ENCODE measurements around the gene PIK3C2A.

DNA sequence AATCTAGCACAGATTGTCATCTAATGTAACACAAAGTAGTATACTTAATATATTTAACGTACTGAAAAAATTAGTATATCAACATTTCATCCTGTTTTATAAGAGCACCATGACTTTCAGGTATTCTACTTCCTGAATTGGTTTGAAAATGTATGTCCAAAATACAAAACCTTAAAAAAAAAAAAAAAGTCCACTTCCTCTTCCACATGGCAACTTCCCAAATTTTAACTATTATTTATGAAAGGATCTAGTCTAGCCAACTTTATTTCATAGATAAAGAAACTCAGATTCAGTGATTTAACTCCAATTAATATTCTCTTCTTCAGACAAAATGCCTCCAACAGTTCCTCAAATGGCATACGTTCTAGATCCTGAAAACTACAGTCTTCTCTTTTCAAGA lies 44.0 kb downstream of the PIK3C2A start:
- TF ChIP-seq, protein P1, sequence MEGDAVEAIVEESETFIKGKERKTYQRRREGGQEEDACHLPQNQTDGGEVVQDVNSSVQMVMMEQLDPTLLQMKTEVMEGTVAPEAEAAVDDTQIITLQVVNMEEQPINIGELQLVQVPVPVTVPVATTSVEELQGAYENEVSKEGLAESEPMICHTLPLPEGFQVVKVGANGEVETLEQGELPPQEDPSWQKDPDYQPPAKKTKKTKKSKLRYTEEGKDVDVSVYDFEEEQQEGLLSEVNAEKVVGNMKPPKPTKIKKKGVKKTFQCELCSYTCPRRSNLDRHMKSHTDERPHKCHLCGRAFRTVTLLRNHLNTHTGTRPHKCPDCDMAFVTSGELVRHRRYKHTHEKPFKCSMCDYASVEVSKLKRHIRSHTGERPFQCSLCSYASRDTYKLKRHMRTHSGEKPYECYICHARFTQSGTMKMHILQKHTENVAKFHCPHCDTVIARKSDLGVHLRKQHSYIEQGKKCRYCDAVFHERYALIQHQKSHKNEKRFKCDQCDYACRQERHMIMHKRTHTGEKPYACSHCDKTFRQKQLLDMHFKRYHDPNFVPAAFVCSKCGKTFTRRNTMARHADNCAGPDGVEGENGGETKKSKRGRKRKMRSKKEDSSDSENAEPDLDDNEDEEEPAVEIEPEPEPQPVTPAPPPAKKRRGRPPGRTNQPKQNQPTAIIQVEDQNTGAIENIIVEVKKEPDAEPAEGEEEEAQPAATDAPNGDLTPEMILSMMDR (IDR thresholded peaks at IDR 0.05; ENCODE audit: insufficient read depth, low read length), result no peak
- TF ChIP-seq, protein P2, sequence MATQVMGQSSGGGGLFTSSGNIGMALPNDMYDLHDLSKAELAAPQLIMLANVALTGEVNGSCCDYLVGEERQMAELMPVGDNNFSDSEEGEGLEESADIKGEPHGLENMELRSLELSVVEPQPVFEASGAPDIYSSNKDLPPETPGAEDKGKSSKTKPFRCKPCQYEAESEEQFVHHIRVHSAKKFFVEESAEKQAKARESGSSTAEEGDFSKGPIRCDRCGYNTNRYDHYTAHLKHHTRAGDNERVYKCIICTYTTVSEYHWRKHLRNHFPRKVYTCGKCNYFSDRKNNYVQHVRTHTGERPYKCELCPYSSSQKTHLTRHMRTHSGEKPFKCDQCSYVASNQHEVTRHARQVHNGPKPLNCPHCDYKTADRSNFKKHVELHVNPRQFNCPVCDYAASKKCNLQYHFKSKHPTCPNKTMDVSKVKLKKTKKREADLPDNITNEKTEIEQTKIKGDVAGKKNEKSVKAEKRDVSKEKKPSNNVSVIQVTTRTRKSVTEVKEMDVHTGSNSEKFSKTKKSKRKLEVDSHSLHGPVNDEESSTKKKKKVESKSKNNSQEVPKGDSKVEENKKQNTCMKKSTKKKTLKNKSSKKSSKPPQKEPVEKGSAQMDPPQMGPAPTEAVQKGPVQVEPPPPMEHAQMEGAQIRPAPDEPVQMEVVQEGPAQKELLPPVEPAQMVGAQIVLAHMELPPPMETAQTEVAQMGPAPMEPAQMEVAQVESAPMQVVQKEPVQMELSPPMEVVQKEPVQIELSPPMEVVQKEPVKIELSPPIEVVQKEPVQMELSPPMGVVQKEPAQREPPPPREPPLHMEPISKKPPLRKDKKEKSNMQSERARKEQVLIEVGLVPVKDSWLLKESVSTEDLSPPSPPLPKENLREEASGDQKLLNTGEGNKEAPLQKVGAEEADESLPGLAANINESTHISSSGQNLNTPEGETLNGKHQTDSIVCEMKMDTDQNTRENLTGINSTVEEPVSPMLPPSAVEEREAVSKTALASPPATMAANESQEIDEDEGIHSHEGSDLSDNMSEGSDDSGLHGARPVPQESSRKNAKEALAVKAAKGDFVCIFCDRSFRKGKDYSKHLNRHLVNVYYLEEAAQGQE (IDR thresholded peaks at IDR 0.05; ENCODE audit: insufficient replicate concordance, low read depth), result no peak
- no peak for TF ChIP-seq POLR2AphosphoS5 (IDR thresholded peaks at IDR 0.05; ENCODE audit: low read depth)
- no peak for TF ChIP-seq GABPA (IDR thresholded peaks at IDR 0.05; ENCODE audit: low read depth)
- TF ChIP-seq SPI1 (IDR thresholded peaks at IDR 0.05; ENCODE audit: borderline replicate concordance, low read depth), result peak; percentile 84

Data from HL-60 (cell line).